Right cardiac atrium (tissue), 5 donors: Measurements from ENCODE around the gene TMX3. TPM values are rescaled to one million over a fixed set of nuclear protein-coding genes. Genes with fewer than 3 reads are reported as not detected.

ENCODE experiments used
- ATAC-seq, 2 donors: fragments of 200-7000 bp; cut with Tn5 transposase; one replicate each; pipeline versions ENCODE4 v1.8.0 to v1.9.1; 2020; ENCODE audit warnings: moderate library complexity in 2 of 2, mild to moderate bottlenecking in 1 of 2
- DNase-seq, 3 donors: peaks; one replicate each; pipeline ENCODE4 v3.0.0-alpha.2; 2020
- H3K27ac ChIP-seq: one replicate; pipeline ENCODE4 v1.5.1; 2013; ENCODE audit warnings: mild to moderate bottlenecking, low read length, control low read depth, moderate library complexity
- H3K27me3 ChIP-seq: one replicate; pipeline ENCODE4 v1.6.1; 2013; ENCODE audit not compliant: control insufficient read depth, insufficient read depth
- H3K4me1 ChIP-seq: one replicate; pipeline ENCODE4 v1.6.1; 2013; ENCODE audit warnings: low read length; ENCODE audit not compliant: control insufficient read depth, insufficient read depth
- H3K4me3 ChIP-seq: one replicate; pipeline ENCODE4 v1.5.1; 2013; ENCODE audit warnings: low read length, control low read depth
- H3K9me3 ChIP-seq: one replicate; pipeline ENCODE4 v1.6.1; 2013; ENCODE audit warnings: low read length; ENCODE audit not compliant: control insufficient read depth
- WGBS: extraction: QIAGEN DNeasy Blood & Tissue Kit; methylation state at CpG from one replicate; pipeline ENCODE4 v1.1.7; 2013; 5-methylcytosine and 5-hydroxymethylcytosine counted together
- intact Hi-C, 4 donors: fragments of 100-400 bp; cut with DNase I; formaldehyde crosslinking; loops; one replicate each; pipeline versions ENCODE4 v1.11.0 to v1.14.0; 2022 to 2023
- polyA plus RNA-seq: library from polyadenylated mRNA; stranded (reverse); fragments of 200-250 nt; gene quantifications from one replicate; pipeline ENCODE4 v1.2.3, GENCODE V29; 2013
- total RNA-seq, 4 donors: library from RNA; stranded (reverse); fragmentation: NEBNext Ultra II Directional; extraction: Animal tissue kit (Norgen Biotek cat#: 25700); gene quantifications; one replicate each; pipeline ENCODE4 v1.2.1, GENCODE V29; 2021
- donor health status: healthy with polysubstance abuse.
- donor health status: DM: no; HTN: yes; CAD: no.
- donor health status: DM: no; HTN: no; CAD: no.
- donor health status: DM: no; HTN: yes; CAD: no; lungs with severe emphysema.
- donor health status: DM: yes; HTN: yes; CAD: no.

The TMX3 gene
- total and polyA plus RNA-seq, 5 donors = 16.5 to 40.1 (median 28.0) TPM

DNA sequence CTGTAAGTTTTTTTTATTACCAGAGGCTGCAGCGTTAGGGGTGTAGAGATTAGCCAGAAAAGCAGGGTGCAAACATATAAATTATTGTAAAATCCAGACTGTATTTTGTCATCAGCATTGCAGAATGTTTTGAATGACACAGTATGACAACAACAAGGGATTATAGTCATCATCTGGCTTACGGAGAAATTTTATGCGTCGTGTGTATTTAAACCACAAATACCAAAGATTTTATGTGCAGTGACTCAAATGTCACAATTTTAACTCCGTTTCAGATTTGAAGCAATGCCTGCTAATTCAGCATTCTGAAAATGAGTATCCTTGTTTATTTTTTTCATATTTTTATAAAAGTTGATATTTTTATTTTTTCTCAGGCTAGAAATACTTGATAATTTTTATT, 19.4 kb upstream of the TMX3 start:
- intact Hi-C loops = no loop called here
- no peak overlapping the region for H3K27ac ChIP-seq
- H3K27me3 ChIP-seq = no peaks in the 10 kb centered on the region

GRCh38 chr18:68733707-68734106, 18.8 kb upstream of the TMX3 start:
- ATAC-seq (no peak), DNase-seq (no peak)
- no peaks in the 10 kb centered on the region for H3K27me3 ChIP-seq
- no peaks in the 10 kb centered on the region for H3K9me3 ChIP-seq
- H3K4me3 ChIP-seq = no peak overlapping the region
- 45% methylated on average over 6 of the region's 6 CpGs for WGBS
- H3K27ac ChIP-seq = no peak overlapping the region
- intact Hi-C loops = no loop called here
- H3K4me1 ChIP-seq = no peaks in the 10 kb centered on the region

More for the DNA sequence above, 19.4 kb upstream of the TMX3 start:
- no peak overlapping the region for H3K4me3 ChIP-seq
- no peak for DNase-seq
- H3K4me1 ChIP-seq = no peaks in the 10 kb centered on the region
- WGBS = 63% methylated on average over 5 of the region's 5 CpGs
- no peak for ATAC-seq
- no peaks in the 10 kb centered on the region for H3K9me3 ChIP-seq

DNA sequence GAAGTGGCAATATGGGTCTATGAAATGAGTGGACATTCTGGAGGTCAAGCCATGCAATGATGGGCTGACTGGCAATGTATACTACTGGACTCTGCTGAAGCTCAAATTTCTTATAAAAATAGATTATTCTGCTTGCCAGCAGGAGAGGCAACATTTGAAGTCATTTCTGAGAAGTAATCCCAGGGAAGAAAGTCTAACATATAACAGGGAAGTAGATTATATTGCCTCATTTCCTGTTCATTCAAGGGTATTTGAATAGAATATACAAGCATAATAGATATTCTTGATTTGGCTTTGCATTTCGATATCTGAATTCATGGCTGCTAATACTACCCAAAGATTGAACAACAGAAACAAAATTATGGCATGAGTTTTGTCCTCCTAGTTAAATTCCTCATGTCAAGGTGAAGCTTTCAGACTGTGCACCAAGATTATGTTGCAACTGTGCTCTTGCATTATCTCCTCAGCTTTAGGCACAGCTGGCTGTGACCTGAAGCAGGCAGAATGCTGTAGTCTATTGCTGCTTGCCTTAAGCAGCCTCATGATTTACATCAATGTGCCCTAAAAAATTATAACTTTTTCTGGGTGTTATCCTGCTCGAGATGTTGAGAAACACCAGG, 13.3 kb upstream of the TMX3 start:
- 81% methylated on average over 2 of the region's 2 CpGs for whole genome bisulfite sequencing
- DNase-seq (no peak), ATAC-seq (no peak)
- Histone ChIP-seq H3K27ac (no peak overlapping the region), H3K27me3 (no peaks in the 10 kb centered on the region), H3K9me3 (no peaks in the 10 kb centered on the region), H3K4me1 (no peaks in the 10 kb centered on the region), H3K4me3 (no peak overlapping the region)
- intact Hi-C loops = no loop called here

GRCh38 chr18:68727506-68727905, 12.6 kb upstream of the TMX3 start:
- intact Hi-C loops = no loop called here
- no peaks in the 10 kb centered on the region for H3K27me3 ChIP-seq
- no peak overlapping the region for H3K4me3 ChIP-seq
- H3K27ac ChIP-seq = no peak overlapping the region
- no peaks in the 10 kb centered on the region for H3K4me1 ChIP-seq
- ATAC-seq (no peak), DNase-seq (no peak)
- H3K9me3 ChIP-seq = no peaks in the 10 kb centered on the region

- intact Hi-C loops = no loop called here
- ATAC-seq = no peak
- H3K9me3 ChIP-seq = no peaks in the 10 kb centered on the region
- WGBS = 70% methylated on average over 2 of the region's 2 CpGs
- no peak overlapping the region for H3K27ac ChIP-seq
- no peaks in the 10 kb centered on the region for H3K4me1 ChIP-seq
- H3K27me3 ChIP-seq = no peaks in the 10 kb centered on the region
- no peak for DNase-seq
- H3K4me3 ChIP-seq = no peak overlapping the region
These were observed 10.4 kb upstream of the TMX3 start for GRCh38 chr18:68725346-68725745.

DNA sequence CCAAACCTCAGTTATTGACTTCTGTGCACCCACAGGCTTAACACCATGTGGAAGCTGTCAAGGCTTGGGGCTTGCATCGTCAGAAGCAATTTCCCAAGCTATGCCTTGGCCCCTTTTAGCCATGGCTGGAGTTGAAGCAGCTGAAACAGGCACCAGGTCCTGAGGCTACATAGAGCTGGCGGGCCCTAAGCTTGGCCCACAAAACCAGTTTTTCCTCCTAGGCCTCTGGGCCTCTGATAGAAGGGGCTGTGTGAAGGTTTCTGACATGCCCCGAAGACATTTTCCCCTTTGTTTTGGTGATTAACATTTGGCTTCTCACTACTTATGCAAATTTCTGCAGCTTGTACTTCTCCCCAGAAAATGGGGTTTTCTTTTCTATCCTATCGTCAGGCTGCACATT, 9.1 kb upstream of the TMX3 start:
- no peak for ATAC-seq
- DNase-seq = no peak
- H3K9me3 ChIP-seq = no peaks in the 10 kb centered on the region
- no peaks in the 10 kb centered on the region for H3K27me3 ChIP-seq
- no peaks in the 10 kb centered on the region for H3K4me1 ChIP-seq
- no peak overlapping the region for H3K27ac ChIP-seq
- no peak overlapping the region for H3K4me3 ChIP-seq
- 82% methylated on average over 4 of the region's 4 CpGs for WGBS
- intact Hi-C loops = no loop called here

DNA sequence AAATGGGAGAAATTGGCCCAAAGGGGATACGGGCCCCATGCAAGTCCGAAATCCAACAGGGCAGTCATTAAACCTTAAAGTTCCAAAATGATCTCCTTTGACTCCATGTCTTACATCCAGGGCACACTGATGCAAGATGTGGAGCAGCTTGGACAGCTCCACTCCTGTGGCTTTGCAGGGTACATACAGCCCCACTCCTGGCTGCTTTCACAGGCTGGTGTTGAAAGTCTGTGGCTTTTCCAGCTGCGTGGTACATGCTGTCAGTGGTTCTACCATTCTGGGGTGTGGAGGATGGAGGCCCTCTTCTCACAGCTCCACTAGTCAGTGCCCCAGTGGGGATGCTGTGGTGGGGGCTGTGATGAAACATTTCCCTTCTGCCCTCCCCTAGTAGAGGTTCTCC, 8.6 kb upstream of the TMX3 start:
- intact Hi-C loops = no loop called here

GRCh38 chr18:68722821-68723220, 7.9 kb upstream of the TMX3 start:
- intact Hi-C loops = no loop called here
- no peak for ATAC-seq
- WGBS = 90% methylated on average over 1 of the region's 1 CpG
- Histone ChIP-seq H3K27me3 (no peaks in the 10 kb centered on the region), H3K27ac (no peak overlapping the region), H3K4me1 (no peaks in the 10 kb centered on the region), H3K9me3 (no peaks in the 10 kb centered on the region), H3K4me3 (no peak overlapping the region)
- no peak for DNase-seq

More for the DNA sequence above, 8.6 kb upstream of the TMX3 start:
- Histone ChIP-seq H3K4me3 (no peak overlapping the region), H3K27me3 (no peaks in the 10 kb centered on the region), H3K4me1 (no peaks in the 10 kb centered on the region), H3K9me3 (no peaks in the 10 kb centered on the region), H3K27ac (no peak overlapping the region)
- ATAC-seq (no peak), DNase-seq (peak in 1 of 3 donors; percentile 25)
- WGBS = 93% methylated on average over 3 of the region's 3 CpGs

DNA sequence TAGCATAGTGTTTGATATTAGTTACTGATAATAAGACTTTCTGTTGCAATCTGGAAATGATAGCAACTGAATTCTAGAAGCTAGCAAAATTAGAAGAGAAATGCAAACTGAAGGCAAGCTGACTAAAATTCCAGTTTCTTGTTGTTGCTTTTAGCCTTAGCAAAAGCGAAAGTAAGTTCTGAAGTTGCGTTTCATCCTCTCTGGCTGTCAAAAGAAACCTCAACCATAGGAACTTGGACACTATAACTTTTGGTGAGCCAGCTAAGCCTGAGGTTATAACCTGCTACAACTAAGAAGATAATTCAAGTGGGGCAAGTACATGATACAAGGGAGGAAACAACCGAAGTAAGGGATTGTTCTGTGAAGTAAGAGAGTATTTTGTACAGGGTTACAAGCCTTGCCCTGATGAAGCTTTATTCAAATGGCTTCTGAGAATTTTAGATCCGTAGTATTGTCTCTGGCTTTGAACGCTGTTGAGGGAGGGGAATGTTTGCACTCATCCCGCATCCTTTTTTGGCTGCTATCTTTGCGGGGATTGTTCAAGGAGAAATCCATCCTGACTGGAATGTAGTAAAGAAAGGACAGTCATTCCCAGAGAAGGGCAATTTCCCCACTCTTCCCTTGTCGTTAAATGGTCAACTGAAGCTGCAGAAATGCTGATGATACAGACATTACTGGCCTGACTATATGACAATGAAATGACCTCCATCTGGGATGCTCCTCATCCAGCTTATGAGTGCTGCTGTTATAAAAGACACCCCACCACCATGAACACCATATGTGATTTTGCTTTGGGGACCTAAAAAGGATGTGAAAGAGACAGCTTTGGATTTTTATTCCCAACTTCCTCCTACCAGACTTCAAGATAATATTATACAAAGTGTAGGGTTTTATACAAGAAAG, 7.0 kb upstream of the TMX3 start:
- WGBS = 48% methylated on average over 8 of the region's 8 CpGs
- intact Hi-C loops = no loop called here
- no peak for DNase-seq

DNA sequence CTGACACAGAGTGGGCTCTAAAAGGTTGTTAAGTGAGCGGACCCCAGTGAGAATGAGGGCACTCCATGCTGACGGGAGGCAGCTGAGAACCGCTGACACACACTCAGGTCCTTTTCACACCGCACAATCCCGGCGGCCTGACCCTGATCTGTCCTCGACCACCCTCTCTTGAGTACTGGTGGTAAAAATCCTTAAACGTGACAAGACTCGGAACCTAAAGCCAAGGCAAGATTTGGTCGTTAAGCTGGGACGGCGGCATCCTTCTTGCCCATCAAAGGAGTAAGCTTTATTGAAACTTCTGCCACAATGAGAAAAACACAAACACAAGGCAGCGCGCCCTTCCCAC, 569 bp downstream of the TMX3 start:
- Histone ChIP-seq H3K4me1 (peaks cover 4% of the 10 kb centered on the region), H3K4me3 (peak overlapping the region; percentile 85), H3K9me3 (no peaks in the 10 kb centered on the region), H3K27me3 (no peaks in the 10 kb centered on the region), H3K27ac (peak overlapping the region; percentile 66)
- WGBS = under 1% methylated on average over 14 of the region's 14 CpGs
- intact Hi-C loops = no loop called here
- ATAC-seq (peak; percentile 29 to 52), DNase-seq (peak in 1 of 3 donors; percentile 48)

More for the DNA sequence above, 7.0 kb upstream of the TMX3 start:
- ATAC-seq = peak; percentile 20 to 29
- Histone ChIP-seq H3K27ac (peak overlapping the region; percentile 60), H3K4me1 (no peaks in the 10 kb centered on the region), H3K27me3 (no peaks in the 10 kb centered on the region), H3K4me3 (peak overlapping the region; percentile 33), H3K9me3 (no peaks in the 10 kb centered on the region)

DNA sequence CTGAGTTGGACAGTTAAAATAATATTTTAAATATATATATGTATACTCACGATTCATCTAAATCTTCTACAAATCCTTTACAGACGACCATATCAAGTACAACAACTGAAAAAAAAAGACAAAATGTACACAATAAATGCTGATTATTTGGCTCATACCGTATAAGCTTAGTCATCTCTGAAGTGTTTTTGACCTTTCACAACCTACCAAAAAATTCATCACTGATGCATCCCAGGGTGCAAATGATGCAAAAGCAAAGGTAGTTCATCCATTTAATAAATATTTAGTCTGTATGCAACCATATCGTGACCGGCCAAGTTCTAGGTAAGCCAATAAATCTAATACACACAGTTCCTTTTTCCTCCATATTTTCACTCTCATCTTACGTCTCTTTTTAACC, 1.1 kb downstream of the TMX3 start:
- H3K9me3 ChIP-seq = no peaks in the 10 kb centered on the region
- ATAC-seq (no peak), DNase-seq (no peak)
- 33% methylated on average over 6 of the region's 6 CpGs for WGBS
- no peak overlapping the region for H3K27ac ChIP-seq
- peaks cover 4% of the 10 kb centered on the region for H3K4me1 ChIP-seq
- intact Hi-C loops = no loop called here
- H3K27me3 ChIP-seq = no peaks in the 10 kb centered on the region
- peak overlapping the region; percentile 85 for H3K4me3 ChIP-seq
